HCT116 (cell line): ENCODE measurements around the gene ADAMTS9. TPM values are rescaled to one million over a fixed set of nuclear protein-coding genes. Genes with fewer than 3 reads are reported as not detected.

ENCODE experiments used
- ATAC-seq: fragments of 200-7000 bp; cut with Tn5 transposase; 2 replicates; pipeline ENCODE4 v1.9.1; 2020; ENCODE audit warnings: mild to moderate bottlenecking, moderate library complexity
- BruUV-seq: library from RNA; stranded (reverse); fragments of 400-500 nt; replicated peaks from 2 replicates; lab custom pipeline; 2021; lab: Mats Ljungman, UMichigan
- CTCF ChIA-PET: fragments of 300-600 bp; sonication (Branson Sonifier 250); formaldehyde crosslinking; loops from one replicate; lab custom pipeline; 2021; ENCODE audit warnings: antibody characterized with exemption; lab: Charles Lee
- POLR2A ChIA-PET: fragments of 300-600, 350-600 bp; sonication (Branson Sonifier 250); formaldehyde crosslinking; loops from one replicate; lab custom pipeline; 2021; ENCODE audit warnings: antibody characterized with exemption; lab: Charles Lee
- RAD21 ChIA-PET, 2 experiments: fragments of 300-600 bp; sonication (Branson Sonifier 250); formaldehyde crosslinking; loops; one replicate each; lab custom pipeline; 2023; ENCODE audit warnings: low total read pairs in 2 of 2; ENCODE audit not compliant: uncharacterized antibody in 2 of 2, unreplicated experiment in 2 of 2, low non-redundant PET in 1 of 2; lab: Charles Lee
- DNase-seq: peaks from one replicate; pipeline ENCODE4 v3.0.0-alpha.2; 2010; ENCODE audit warnings: low read depth, low spot score
- H2AFZ ChIP-seq: fragments of 200-600 bp; shearing (Covaris generic), sonication (generic); 2 replicates; pipeline ENCODE4 v1.6.1; 2017; ENCODE audit warnings: low read depth, mixed run types, mixed read lengths, antibody characterized with exemption, low read length; ENCODE audit not compliant: poor library complexity, severe bottlenecking
- H3K27ac ChIP-seq: 2 replicates; pipeline ENCODE4 v1.5.1; 2012; ENCODE audit warnings: low read depth, low read length
- H3K27me3 ChIP-seq: fragments of 200-600 bp; sonication (generic); 2 replicates; pipeline ENCODE4 v1.6.1; 2016; ENCODE audit warnings: mixed run types, low read length, mixed read lengths; ENCODE audit not compliant: insufficient read depth
- H3K36me3 ChIP-seq, 2 experiments: fragments of 200-500 bp in 1 of 2; fragments of 200-600 bp in 1 of 2; sonication (Bioruptor generic) in 1 of 2; sonication (generic) in 1 of 2; 2 replicates each; pipeline versions ENCODE4 v1.5.1 to v1.6.1; 2014 to 2016; ENCODE audit warnings: low read length in 2 of 2, inconsistent platforms in 1 of 2, mixed read lengths in 1 of 2, mixed run types in 1 of 2; ENCODE audit not compliant: insufficient read depth in 2 of 2, control insufficient read depth in 1 of 2
- H3K4me1 ChIP-seq, 2 experiments: fragments of 200-600 bp in 1 of 2; sonication (generic) in 1 of 2; 2 replicates each; pipeline versions ENCODE4 v1.5.1 to v1.6.1; 2012 to 2017; ENCODE audit warnings: low read length in 2 of 2, inconsistent platforms in 1 of 2, mild to moderate bottlenecking in 1 of 2, mixed read lengths in 1 of 2, mixed run types in 1 of 2, moderate library complexity in 1 of 2; ENCODE audit not compliant: insufficient read depth in 2 of 2, control insufficient read depth in 1 of 2
- H3K4me2 ChIP-seq: fragments of 200-600 bp; sonication (generic); 2 replicates; pipeline ENCODE4 v1.6.1; 2017; ENCODE audit warnings: mixed run types, low read length, mixed read lengths
- H3K4me3 ChIP-seq, 2 experiments: fragments of 200-600 bp in 1 of 2; sonication (generic) in 1 of 2; replicated peaks in 1 of 2; 2 replicates each; pipeline ENCODE4 v1.5.1; 2011 to 2016; ENCODE audit warnings: low read length in 2 of 2, control low read depth in 1 of 2, low read depth in 1 of 2, mild to moderate bottlenecking in 1 of 2, mixed read lengths in 1 of 2, mixed run types in 1 of 2
- H3K79me2 ChIP-seq: fragments of 200-600 bp; sonication (generic); 2 replicates; pipeline ENCODE4 v1.6.1; 2017; ENCODE audit warnings: mild to moderate bottlenecking, mixed run types, low read length, moderate library complexity, mixed read lengths; ENCODE audit not compliant: insufficient read depth
- H3K9ac ChIP-seq: fragments of 200-600 bp; sonication (generic); 2 replicates; pipeline ENCODE4 v1.6.1; 2016; ENCODE audit warnings: low read length, mixed read lengths
- H3K9me2 ChIP-seq: fragments of 200-600 bp; sonication (generic), shearing (Covaris generic); 2 replicates; pipeline ENCODE4 v1.6.1; 2017; ENCODE audit warnings: mixed run types, mild to moderate bottlenecking, moderate library complexity; ENCODE audit not compliant: insufficient read depth
- H3K9me3 ChIP-seq, 2 experiments: fragments of 200-500 bp in 1 of 2; fragments of 200-600 bp in 1 of 2; sonication (Bioruptor generic) in 1 of 2; sonication (generic) in 1 of 2; 2 replicates each; pipeline ENCODE4 v1.6.1; 2014 to 2017; ENCODE audit warnings: low read length in 2 of 2, mixed read lengths in 2 of 2, inconsistent platforms in 1 of 2, low read depth in 1 of 2, mild to moderate bottlenecking in 1 of 2, mixed run types in 1 of 2, moderate library complexity in 1 of 2; ENCODE audit not compliant: control insufficient read depth in 1 of 2, insufficient read depth in 1 of 2
- H4K20me1 ChIP-seq: fragments of 200-600 bp; sonication (generic), shearing (Covaris generic); 2 replicates; pipeline ENCODE4 v1.6.1; 2017; ENCODE audit warnings: mixed run types, mild to moderate bottlenecking, moderate library complexity; ENCODE audit not compliant: insufficient read depth
- EGR1 ChIP-seq: IDR thresholded peaks from 2 replicates; pipeline ENCODE4 v1.6.1; 2012; ENCODE audit warnings: low read depth
- ELF1 ChIP-seq: IDR thresholded peaks from 2 replicates; pipeline ENCODE4 v1.6.1; 2012; ENCODE audit warnings: low read depth, borderline replicate concordance
- EZH2 ChIP-seq: fragments of 200-600 bp; sonication (generic); IDR thresholded peaks from 2 replicates; pipeline ENCODE4 v1.6.1; 2017; ENCODE audit warnings: antibody characterized with exemption, mixed run types
- EZH2phosphoT487 ChIP-seq: fragments of 200-600 bp; IDR thresholded peaks from 2 replicates; pipeline ENCODE4 v1.6.1; 2018; ENCODE audit warnings: antibody characterized with exemption, borderline replicate concordance
- FOSL1 ChIP-seq: IDR thresholded peaks from 2 replicates; pipeline ENCODE4 v1.6.1; 2012; ENCODE audit warnings: low read depth
- JUND ChIP-seq: IDR thresholded peaks from 2 replicates; pipeline ENCODE4 v1.6.1; 2012
- POLR2A ChIP-seq: IDR thresholded peaks from 2 replicates; pipeline ENCODE4 v1.7.0; 2011; ENCODE audit warnings: borderline replicate concordance; ENCODE audit not compliant: insufficient read depth, insufficient read length; ENCODE audit errors: extremely low read depth
- SIN3A ChIP-seq: IDR thresholded peaks from 2 replicates; pipeline ENCODE4 v1.6.1; 2012; ENCODE audit warnings: low read depth
- YY1 ChIP-seq: IDR thresholded peaks from 2 replicates; pipeline ENCODE4 v1.6.1; 2011; ENCODE audit warnings: low read length, low read depth, moderate library complexity, mild to moderate bottlenecking; ENCODE audit not compliant: insufficient replicate concordance; ENCODE audit errors: extremely low read depth
- ZFX ChIP-seq: fragments of 450-650 bp; IDR thresholded peaks from 2 replicates; pipeline ENCODE4 v1.6.1; 2017
- ZNF274 ChIP-seq: fragments of 200-500 bp; sonication (Bioruptor generic); IDR thresholded peaks from 2 replicates; pipeline ENCODE4 v1.6.1; 2014; ENCODE audit warnings: mild to moderate bottlenecking, low read depth, low read length, inconsistent platforms
- intact Hi-C: fragments of 100-400 bp; cut with micrococcal nuclease; formaldehyde crosslinking; loops from 2 replicates; pipeline ENCODE4 v1.10.0; 2022
- total RNA-seq: library from RNA; stranded (reverse); gene quantifications from one replicate; pipeline ENCODE4 v1.2.1, GENCODE V29; 2021; ENCODE audit not compliant: unreplicated experiment
- TF ChIP-seq, protein P1 (sequence below): IDR thresholded peaks from 2 replicates; pipeline ENCODE4 v1.6.1; 2012; ENCODE audit warnings: low read depth
- TF ChIP-seq, protein P2 (sequence below): IDR thresholded peaks from 2 replicates; pipeline ENCODE4 v1.6.1; 2011; ENCODE audit warnings: mild to moderate bottlenecking, low read length, moderate library complexity; ENCODE audit not compliant: insufficient replicate concordance; ENCODE audit errors: extremely low read depth

ADAMTS9 gene
- total RNA-seq, 1 experiment from 2014 or later = 0.05 TPM

DNA sequence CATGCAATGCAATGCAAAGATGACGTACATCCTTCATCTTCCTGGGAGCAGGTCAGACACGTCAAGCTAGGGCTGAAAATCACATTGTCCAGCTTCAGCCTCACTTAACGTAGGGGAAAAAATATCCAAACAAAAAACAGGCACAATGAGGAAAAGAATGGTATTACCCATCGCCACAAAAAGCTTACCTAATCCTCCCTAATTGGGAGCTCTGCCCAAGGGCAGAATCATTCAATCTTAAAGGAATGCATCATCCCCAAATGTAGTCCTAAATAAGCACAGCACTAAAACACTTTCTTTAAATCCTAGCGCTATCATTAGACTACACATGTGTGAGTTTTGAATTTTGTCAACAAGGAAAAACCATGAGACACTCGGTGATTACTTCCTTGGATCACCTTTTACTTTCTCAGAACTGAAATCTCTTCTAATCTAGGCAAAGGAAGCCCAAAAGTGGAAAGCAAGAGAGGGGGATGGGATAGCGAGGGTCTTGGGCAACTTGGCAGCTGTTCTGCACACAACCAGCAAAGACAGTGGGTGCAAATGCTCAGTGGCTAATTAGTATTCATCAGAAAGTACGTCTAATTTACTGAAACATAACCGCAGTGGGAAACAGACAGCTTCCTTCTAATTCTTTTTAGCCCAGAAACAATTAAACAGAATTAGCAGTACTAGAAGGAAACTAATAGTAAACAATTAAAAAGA lies 87.4 kb downstream of the ADAMTS9 start:
- H4K20me1 ChIP-seq = no peaks in the 10 kb centered on the region
- intact Hi-C loops = no loop called here
- no TSS peak for BruUV-seq
- no peak overlapping the region for H3K4me2 ChIP-seq
- H3K27me3 ChIP-seq = peaks cover 17% of the 10 kb centered on the region; the same call in 1 of the 2 replicates
- no peaks in the 10 kb centered on the region for H3K36me3 ChIP-seq
- no peak overlapping the region for H3K9ac ChIP-seq
- H2AFZ ChIP-seq = no peak overlapping the region
- TF ChIP-seq JUND (no peak), ELF1 (no peak), SIN3A (no peak), ZFX (no peak)
- TF ChIP-seq, protein P1, sequence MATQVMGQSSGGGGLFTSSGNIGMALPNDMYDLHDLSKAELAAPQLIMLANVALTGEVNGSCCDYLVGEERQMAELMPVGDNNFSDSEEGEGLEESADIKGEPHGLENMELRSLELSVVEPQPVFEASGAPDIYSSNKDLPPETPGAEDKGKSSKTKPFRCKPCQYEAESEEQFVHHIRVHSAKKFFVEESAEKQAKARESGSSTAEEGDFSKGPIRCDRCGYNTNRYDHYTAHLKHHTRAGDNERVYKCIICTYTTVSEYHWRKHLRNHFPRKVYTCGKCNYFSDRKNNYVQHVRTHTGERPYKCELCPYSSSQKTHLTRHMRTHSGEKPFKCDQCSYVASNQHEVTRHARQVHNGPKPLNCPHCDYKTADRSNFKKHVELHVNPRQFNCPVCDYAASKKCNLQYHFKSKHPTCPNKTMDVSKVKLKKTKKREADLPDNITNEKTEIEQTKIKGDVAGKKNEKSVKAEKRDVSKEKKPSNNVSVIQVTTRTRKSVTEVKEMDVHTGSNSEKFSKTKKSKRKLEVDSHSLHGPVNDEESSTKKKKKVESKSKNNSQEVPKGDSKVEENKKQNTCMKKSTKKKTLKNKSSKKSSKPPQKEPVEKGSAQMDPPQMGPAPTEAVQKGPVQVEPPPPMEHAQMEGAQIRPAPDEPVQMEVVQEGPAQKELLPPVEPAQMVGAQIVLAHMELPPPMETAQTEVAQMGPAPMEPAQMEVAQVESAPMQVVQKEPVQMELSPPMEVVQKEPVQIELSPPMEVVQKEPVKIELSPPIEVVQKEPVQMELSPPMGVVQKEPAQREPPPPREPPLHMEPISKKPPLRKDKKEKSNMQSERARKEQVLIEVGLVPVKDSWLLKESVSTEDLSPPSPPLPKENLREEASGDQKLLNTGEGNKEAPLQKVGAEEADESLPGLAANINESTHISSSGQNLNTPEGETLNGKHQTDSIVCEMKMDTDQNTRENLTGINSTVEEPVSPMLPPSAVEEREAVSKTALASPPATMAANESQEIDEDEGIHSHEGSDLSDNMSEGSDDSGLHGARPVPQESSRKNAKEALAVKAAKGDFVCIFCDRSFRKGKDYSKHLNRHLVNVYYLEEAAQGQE = no peak
- TF ChIP-seq, all 23 proteins: peak for 0
- ChIA-PET CTCF (no interaction called here), RAD21 (no interaction called here), POLR2A (no interaction called here)
- H3K79me2 ChIP-seq = no peaks in the 10 kb centered on the region
- no peaks in the 10 kb centered on the region for H3K9me2 ChIP-seq
- DNase-seq (no peak), ATAC-seq (no peak)
- no peak overlapping the region for H3K4me3 ChIP-seq
- H3K9me3 ChIP-seq = no peaks in the 10 kb centered on the region
- H3K4me1 ChIP-seq = no peaks in the 10 kb centered on the region
- no peak overlapping the region for H3K27ac ChIP-seq

DNA sequence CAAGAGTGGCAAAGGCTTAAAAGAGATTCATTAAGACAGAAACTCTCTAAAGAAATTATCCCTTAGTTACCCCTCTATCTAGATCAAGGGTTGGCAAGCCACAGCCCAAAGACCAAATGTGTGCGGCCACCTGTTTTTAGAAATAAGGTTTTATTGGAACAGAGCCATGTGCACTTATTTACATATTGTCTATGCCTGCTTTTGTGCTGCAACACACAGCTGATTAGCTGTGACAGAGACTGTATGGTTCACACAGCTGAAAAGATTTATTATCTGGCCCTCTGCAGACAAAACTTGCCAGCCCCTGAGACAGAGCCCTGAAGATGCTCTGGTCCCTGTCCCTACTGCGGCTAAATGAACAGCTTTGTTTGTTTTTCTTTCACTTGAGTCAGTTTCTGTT lies 88.1 kb downstream of the ADAMTS9 start:
- H3K79me2 ChIP-seq = no peaks in the 10 kb centered on the region
- no peaks in the 10 kb centered on the region for H3K9me3 ChIP-seq
- no peaks in the 10 kb centered on the region for H3K4me1 ChIP-seq
- RAD21 ChIA-PET = no interaction called here
- no TSS peak for BruUV-seq
- intact Hi-C loops = no loop called here
- CTCF ChIA-PET = no interaction called here
- H3K27me3 ChIP-seq = peaks cover 17% of the 10 kb centered on the region; the same call in 1 of the 2 replicates
- H4K20me1 ChIP-seq = no peaks in the 10 kb centered on the region
- H3K4me3 ChIP-seq = no peak overlapping the region
- no peak for ATAC-seq
- DNase-seq = no peak
- H3K9me2 ChIP-seq = no peaks in the 10 kb centered on the region
- H3K27ac ChIP-seq = no peak overlapping the region
- H3K9ac ChIP-seq = no peak overlapping the region
- POLR2A ChIA-PET = no interaction called here
- no peak overlapping the region for H3K4me2 ChIP-seq
- no peaks in the 10 kb centered on the region for H3K36me3 ChIP-seq
- no peak overlapping the region for H2AFZ ChIP-seq
- no peak for TF ChIP-seq EZH2phosphoT487
- no peak for TF ChIP-seq POLR2A
- no peak for TF ChIP-seq EGR1
- TF ChIP-seq FOSL1 = no peak
- no peak for TF ChIP-seq ZNF274
- TF ChIP-seq, protein P2, sequence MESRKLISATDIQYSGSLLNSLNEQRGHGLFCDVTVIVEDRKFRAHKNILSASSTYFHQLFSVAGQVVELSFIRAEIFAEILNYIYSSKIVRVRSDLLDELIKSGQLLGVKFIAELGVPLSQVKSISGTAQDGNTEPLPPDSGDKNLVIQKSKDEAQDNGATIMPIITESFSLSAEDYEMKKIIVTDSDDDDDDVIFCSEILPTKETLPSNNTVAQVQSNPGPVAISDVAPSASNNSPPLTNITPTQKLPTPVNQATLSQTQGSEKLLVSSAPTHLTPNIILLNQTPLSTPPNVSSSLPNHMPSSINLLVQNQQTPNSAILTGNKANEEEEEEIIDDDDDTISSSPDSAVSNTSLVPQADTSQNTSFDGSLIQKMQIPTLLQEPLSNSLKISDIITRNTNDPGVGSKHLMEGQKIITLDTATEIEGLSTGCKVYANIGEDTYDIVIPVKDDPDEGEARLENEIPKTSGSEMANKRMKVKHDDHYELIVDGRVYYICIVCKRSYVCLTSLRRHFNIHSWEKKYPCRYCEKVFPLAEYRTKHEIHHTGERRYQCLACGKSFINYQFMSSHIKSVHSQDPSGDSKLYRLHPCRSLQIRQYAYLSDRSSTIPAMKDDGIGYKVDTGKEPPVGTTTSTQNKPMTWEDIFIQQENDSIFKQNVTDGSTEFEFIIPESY = no peak
- TF ChIP-seq YY1 = no peak
- TF ChIP-seq EZH2 = no peak
- TF ChIP-seq SIN3A = no peak
